ENCODE measurements around the gene FGF1.

FGF1 gene

GRCh38 chr5:142694092-142694856, 8.4 kb upstream of the FGF1 start:
- DNase-seq = no peak

- DNase-seq = no peak
These were observed 6.5 kb upstream of the FGF1 start for GRCh38 chr5:142692321-142692894.

- no peak for DNase-seq
These were observed 4.8 kb upstream of the FGF1 start for GRCh38 chr5:142690667-142691066.

- DNase-seq = no peak
These were observed 3.2 kb upstream of the FGF1 start for GRCh38 chr5:142689081-142689480.

GRCh38 chr5:142688281-142688989, 2.5 kb upstream of the FGF1 start:
- no peak for DNase-seq

- DNase-seq = no peak
These were observed 1.1 kb upstream of the FGF1 start for GRCh38 chr5:142686968-142687367.

GRCh38 chr5:142686210-142686734, 382 bp upstream of the FGF1 start:
- DNase-seq = no peak

GRCh38 chr5:142684508-142685041, 1.3 kb downstream of the FGF1 start:
- no peak for DNase-seq

GRCh38 chr5:142683881-142684505, 1.9 kb downstream of the FGF1 start:
- no peak for DNase-seq

- DNase-seq = no peak
These were observed 2.8 kb downstream of the FGF1 start for GRCh38 chr5:142683116-142683515.

- DNase-seq = no peak
These were observed 5.2 kb downstream of the FGF1 start for GRCh38 chr5:142680605-142681259.

GRCh38 chr5:142679744-142680143, 6.1 kb downstream of the FGF1 start:
- no peak for DNase-seq

- DNase-seq = no peak
These were observed 7.4 kb downstream of the FGF1 start for GRCh38 chr5:142678529-142678928.

- no peak for DNase-seq
These were observed 8.7 kb downstream of the FGF1 start for GRCh38 chr5:142677198-142677597.

GRCh38 chr5:142676318-142676717, 9.6 kb downstream of the FGF1 start:
- no peak for DNase-seq

- no peak for DNase-seq
These were observed 11.1 kb downstream of the FGF1 start for GRCh38 chr5:142674531-142675469.

- no peak for DNase-seq
These were observed 14.1 kb downstream of the FGF1 start for GRCh38 chr5:142671801-142672200.

GRCh38 chr5:142671266-142671665, 14.6 kb downstream of the FGF1 start:
- no peak for DNase-seq

- DNase-seq = no peak
These were observed 15.1 kb downstream of the FGF1 start for GRCh38 chr5:142670804-142671203.

GRCh38 chr5:142669477-142669876, 16.4 kb downstream of the FGF1 start:
- no peak for DNase-seq

- DNase-seq = no peak
These were observed 17.6 kb downstream of the FGF1 start for GRCh38 chr5:142668336-142668735.

Measured in cortex of kidney (tissue), 1 donor.